Lung (tissue), 12 donors: ENCODE results near the gene YY2. TPM values are rescaled to one million over a fixed set of nuclear protein-coding genes. Genes with fewer than 3 reads are reported as not detected.

ENCODE experiments used
- ATAC-seq: fragments of 200-7000 bp; cut with Tn5 transposase; one replicate; pipeline ENCODE4 v1.9.1; 2020; ENCODE audit warnings: moderate number of reproducible peaks; ENCODE audit not compliant: insufficient read depth, low FRiP score
- DNase-seq, 3 donors: peaks; one replicate each; pipeline ENCODE4 v3.0.0-alpha.2; 2013 to 2017
- H3K27ac ChIP-seq, 2 donors: one replicate each; pipeline ENCODE4 v1.5.1; 2013; ENCODE audit warnings: mild to moderate bottlenecking in 2 of 2, moderate library complexity in 2 of 2, control low read depth in 1 of 2, inconsistent platforms in 1 of 2, low read depth in 1 of 2, low read length in 1 of 2
- H3K27me3 ChIP-seq, 3 donors: one replicate each; pipeline ENCODE4 v1.5.1; 2013; ENCODE audit warnings: low read length in 2 of 3; ENCODE audit not compliant: control insufficient read depth in 3 of 3, insufficient read depth in 3 of 3
- H3K36me3 ChIP-seq, 4 donors: one replicate each; pipeline ENCODE4 v1.5.1; 2013; ENCODE audit warnings: low read length in 4 of 4, mild to moderate bottlenecking in 1 of 4, moderate library complexity in 1 of 4; ENCODE audit not compliant: control insufficient read depth in 4 of 4, insufficient read depth in 4 of 4
- H3K4me1 ChIP-seq, 5 donors: one replicate each; pipeline ENCODE4 v1.5.1; 2013; ENCODE audit warnings: low read length in 5 of 5, mild to moderate bottlenecking in 2 of 5, moderate library complexity in 1 of 5; ENCODE audit not compliant: control insufficient read depth in 5 of 5, insufficient read depth in 5 of 5
- H3K4me3 ChIP-seq: one replicate; pipeline ENCODE4 v1.5.1; 2013; ENCODE audit warnings: mild to moderate bottlenecking, control low read depth, moderate library complexity
- H3K9ac ChIP-seq, 2 donors: one replicate each; pipeline ENCODE4 v1.5.1; 2013; ENCODE audit warnings: low read length in 2 of 2, control low read depth in 1 of 2; ENCODE audit not compliant: insufficient read depth in 1 of 2
- H3K9me3 ChIP-seq, 4 donors: one replicate each; pipeline ENCODE4 v1.5.1; 2013; ENCODE audit warnings: low read length in 3 of 4, mild to moderate bottlenecking in 1 of 4, moderate library complexity in 1 of 4; ENCODE audit not compliant: control insufficient read depth in 4 of 4, insufficient read depth in 3 of 4
- WGBS, 2 donors: extraction: QIAGEN DNeasy Blood & Tissue Kit; methylation state at CpG; one replicate each; pipeline ENCODE4 v1.1.7; 2013; 5-methylcytosine and 5-hydroxymethylcytosine counted together
- polyA plus RNA-seq, 2 donors: library from polyadenylated mRNA; stranded (reverse); fragments of 200-250 nt; gene quantifications; one replicate each; pipeline ENCODE4 v1.2.1, GENCODE V29; 2013
- total RNA-seq, 2 donors: library from RNA; depleted of rRNA in 1 of 2; stranded (reverse); fragments of >200 nt in 1 of 2; gene quantifications; one replicate each; pipeline ENCODE4 v1.2.1, GENCODE V29; 2014 to 2021
- TF ChIP-seq, protein P1 (sequence below): IDR thresholded peaks from 2 replicates; pipeline ENCODE4 v1.5.1; 2012; ENCODE audit warnings: mild to moderate bottlenecking; ENCODE audit errors: control extremely low read depth, extremely low read depth
- donor health status: control.
- donor health status: control.
- donor health status: Bipolar disorder and iron deficiency.
- donor health status: healthy.
- donor health status: DM: yes; HTN: yes; CAD: no.

Gene YY2
- total and polyA plus RNA-seq, 4 donors, result 0.77 to 4.1 (median 1.4) TPM

DNA sequence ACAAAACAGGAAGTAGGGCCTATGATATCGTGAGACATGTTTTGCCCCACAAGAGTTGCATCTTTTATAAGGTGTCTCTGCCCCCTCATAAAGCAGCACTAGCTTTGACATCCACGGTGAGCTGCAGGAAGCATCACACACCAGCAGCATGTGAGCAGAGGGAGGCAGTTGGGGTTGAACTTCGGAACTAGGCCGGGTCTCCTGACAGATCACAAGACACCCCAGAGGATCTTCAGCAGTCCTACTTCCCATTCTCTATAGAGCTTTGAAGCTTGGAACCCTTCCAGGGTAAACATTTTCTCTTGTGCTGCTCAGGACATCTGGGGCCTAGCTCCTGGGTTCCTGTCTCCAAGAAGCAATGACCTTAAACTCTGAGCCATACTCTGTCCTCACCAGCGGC, 27.5 kb downstream of the YY2 start:
- Histone ChIP-seq H3K27ac (no peak overlapping the region), H3K4me1 (peaks cover 0 to 2% (median 0%) of the 10 kb centered on the region in 5 donors), H3K9ac (no peak overlapping the region), H3K4me3 (no peak overlapping the region), H3K27me3 (peaks cover 0 to 7% (median 7%) of the 10 kb centered on the region in 3 donors), H3K9me3 (no peaks in the 10 kb centered on the region), H3K36me3 (peaks cover 0 to 4% (median 1%) of the 10 kb centered on the region in 4 donors)
- ATAC-seq (no peak), DNase-seq (no peak)
- TF ChIP-seq, protein P1, sequence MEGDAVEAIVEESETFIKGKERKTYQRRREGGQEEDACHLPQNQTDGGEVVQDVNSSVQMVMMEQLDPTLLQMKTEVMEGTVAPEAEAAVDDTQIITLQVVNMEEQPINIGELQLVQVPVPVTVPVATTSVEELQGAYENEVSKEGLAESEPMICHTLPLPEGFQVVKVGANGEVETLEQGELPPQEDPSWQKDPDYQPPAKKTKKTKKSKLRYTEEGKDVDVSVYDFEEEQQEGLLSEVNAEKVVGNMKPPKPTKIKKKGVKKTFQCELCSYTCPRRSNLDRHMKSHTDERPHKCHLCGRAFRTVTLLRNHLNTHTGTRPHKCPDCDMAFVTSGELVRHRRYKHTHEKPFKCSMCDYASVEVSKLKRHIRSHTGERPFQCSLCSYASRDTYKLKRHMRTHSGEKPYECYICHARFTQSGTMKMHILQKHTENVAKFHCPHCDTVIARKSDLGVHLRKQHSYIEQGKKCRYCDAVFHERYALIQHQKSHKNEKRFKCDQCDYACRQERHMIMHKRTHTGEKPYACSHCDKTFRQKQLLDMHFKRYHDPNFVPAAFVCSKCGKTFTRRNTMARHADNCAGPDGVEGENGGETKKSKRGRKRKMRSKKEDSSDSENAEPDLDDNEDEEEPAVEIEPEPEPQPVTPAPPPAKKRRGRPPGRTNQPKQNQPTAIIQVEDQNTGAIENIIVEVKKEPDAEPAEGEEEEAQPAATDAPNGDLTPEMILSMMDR, result no peak
- 69 to 73% methylated on average over 5 of the region's 5 CpGs for WGBS, 2 donors

DNA sequence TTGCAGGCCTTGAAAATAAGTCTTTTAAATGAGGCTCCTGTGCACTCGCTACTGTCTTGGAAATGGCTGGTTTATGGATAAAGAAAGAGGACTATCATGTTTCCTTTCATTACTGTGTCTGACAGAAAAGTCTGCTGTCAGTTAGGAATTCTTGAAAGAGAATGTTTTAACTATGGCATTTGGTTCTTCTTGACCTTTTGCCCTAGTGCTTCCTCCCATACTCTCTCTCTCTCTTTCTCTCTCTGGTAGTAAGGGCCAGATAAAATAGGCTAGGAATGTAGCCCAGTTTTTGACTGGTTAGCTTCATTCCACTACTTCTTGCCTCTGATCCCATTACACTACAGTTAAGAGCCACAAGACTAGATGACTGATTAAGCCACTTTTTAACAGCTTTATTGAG, 29.8 kb downstream of the YY2 start:
- peaks cover 0 to 4% (median 0%) of the 10 kb centered on the region in 4 donors for H3K36me3 ChIP-seq
- TF ChIP-seq, protein P1, result no peak
- H3K4me1 ChIP-seq, result peaks cover 0 to 2% (median 0%) of the 10 kb centered on the region in 5 donors
- no peaks in the 10 kb centered on the region for H3K9me3 ChIP-seq
- no peak overlapping the region for H3K9ac ChIP-seq
- ATAC-seq, result no peak
- H3K27ac ChIP-seq, result no peak overlapping the region
- DNase-seq, result no peak
- no peak overlapping the region for H3K4me3 ChIP-seq
- WGBS, 2 donors, result 75 to 84% methylated on average over 1 of the region's 1 CpG
- H3K27me3 ChIP-seq, result peaks cover 0 to 9% (median 0%) of the 10 kb centered on the region in 3 donors

DNA sequence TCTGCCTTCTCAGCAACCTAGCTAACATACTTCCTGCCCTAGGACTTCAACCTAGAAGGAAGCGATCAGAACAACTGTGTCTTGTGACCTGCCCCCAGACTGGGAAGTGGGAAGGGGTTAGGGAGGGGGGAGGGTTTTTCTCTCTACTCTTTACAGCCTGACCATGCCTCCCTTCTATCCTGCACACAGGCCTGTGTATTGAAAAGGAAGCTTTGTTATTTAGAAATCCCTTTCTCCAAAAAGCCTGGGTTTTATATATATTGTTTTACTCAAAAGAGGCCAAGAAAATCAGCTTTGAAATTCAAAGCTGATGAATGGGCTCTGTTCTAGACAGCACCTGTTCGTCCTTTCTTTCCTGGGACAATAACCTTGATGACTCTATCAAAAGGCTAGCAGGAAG, 49.5 kb downstream of the YY2 start:
- Histone ChIP-seq H3K4me3 (no peak overlapping the region), H3K9me3 (peaks cover 0 to 2% (median 1%) of the 10 kb centered on the region in 4 donors), H3K36me3 (no peaks in the 10 kb centered on the region), H3K9ac (no peak overlapping the region), H3K4me1 (peaks cover 0 to 3% (median 0%) of the 10 kb centered on the region in 5 donors), H3K27me3 (peaks cover 0 to 3% (median 2%) of the 10 kb centered on the region in 3 donors), H3K27ac (no peak overlapping the region)
- WGBS, 2 donors, result 51 to 65% methylated on average over 2 of the region's 2 CpGs
- ATAC-seq (no peak), DNase-seq (no peak)
- TF ChIP-seq, protein P1, result no peak

DNA sequence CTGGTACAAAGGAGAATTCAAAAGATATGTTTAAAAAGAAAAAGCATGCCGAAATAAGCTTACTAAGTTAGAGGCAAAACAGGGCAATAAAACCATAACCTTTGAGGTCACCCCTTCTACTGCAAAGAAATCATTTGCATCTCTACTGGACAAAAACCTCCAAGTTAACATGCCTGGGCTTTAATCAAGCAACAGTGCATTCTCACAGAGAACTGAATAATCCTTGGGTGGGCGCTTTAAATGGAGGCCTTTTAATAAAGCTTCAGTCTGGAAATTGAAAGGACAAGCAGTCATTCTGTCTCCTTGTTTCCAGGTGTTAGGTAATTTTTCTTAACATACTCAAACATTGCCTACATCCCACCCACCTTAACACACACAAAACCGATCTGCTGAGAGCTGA, 50.2 kb downstream of the YY2 start:
- ATAC-seq (no peak), DNase-seq (no peak)
- Histone ChIP-seq H3K4me1 (peaks cover 0 to 3% (median 0%) of the 10 kb centered on the region in 5 donors), H3K4me3 (no peak overlapping the region), H3K27me3 (peaks cover 0 to 3% (median 2%) of the 10 kb centered on the region in 3 donors), H3K9me3 (peaks cover 0 to 2% (median 1%) of the 10 kb centered on the region in 4 donors), H3K36me3 (no peaks in the 10 kb centered on the region), H3K27ac (no peak overlapping the region), H3K9ac (no peak overlapping the region)
- WGBS, 2 donors, result 78 to 100% methylated on average over 3 of the region's 3 CpGs
- TF ChIP-seq, protein P1, result no peak
